ENCODE results near the gene TANGO6.

TANGO6 gene

GRCh38 chr16:68993456-68993855 is 150.1 kb downstream of the TANGO6 start:
- no peak for TF ChIP-seq ZNF274 (IDR thresholded peaks at IDR 0.05; ENCODE audit: low read depth, low read length)
- no peak for TF ChIP-seq YY1 (IDR thresholded peaks at IDR 0.05; ENCODE audit: insufficient read depth, insufficient read length)
- TF ChIP-seq SUZ12 (IDR thresholded peaks at IDR 0.05; ENCODE audit: extremely low read depth, insufficient read depth, insufficient read length) = no peak
- no peaks in the 10 kb centered on the region for H3K27me3 ChIP-seq (ENCODE audit: insufficient read depth, insufficient read length)
- no peak overlapping the region for H3K9ac ChIP-seq (ENCODE audit: insufficient read length, low read depth)
- DNase-seq (ENCODE audit: low read depth, low spot score) = no peak
- no peaks in the 10 kb centered on the region for H3K9me3 ChIP-seq (ENCODE audit: insufficient read depth, low read length)
- H3K4me1 ChIP-seq (ENCODE audit: insufficient read depth, insufficient read length) = peaks cover 2% of the 10 kb centered on the region
- no peak overlapping the region for H3K4me3 ChIP-seq (ENCODE audit: insufficient read length, low read depth)
- no peaks in the 10 kb centered on the region for H3K36me3 ChIP-seq (ENCODE audit: insufficient read depth, insufficient read length, low read length)

GRCh38 chr16:68993885-68994284 is 150.6 kb downstream of the TANGO6 start:
- peaks cover 1% of the 10 kb centered on the region for H3K4me1 ChIP-seq (ENCODE audit: insufficient read depth, insufficient read length)
- no peaks in the 10 kb centered on the region for H3K27me3 ChIP-seq (ENCODE audit: insufficient read depth, insufficient read length)
- H3K36me3 ChIP-seq (ENCODE audit: insufficient read depth, insufficient read length, low read length) = no peaks in the 10 kb centered on the region
- no peak overlapping the region for H3K9ac ChIP-seq (ENCODE audit: insufficient read length, low read depth)
- H3K4me3 ChIP-seq (ENCODE audit: insufficient read length, low read depth) = no peak overlapping the region
- DNase-seq (ENCODE audit: low read depth, low spot score) = no peak
- TF ChIP-seq ZNF274 (IDR thresholded peaks at IDR 0.05; ENCODE audit: low read depth, low read length) (no peak), YY1 (IDR thresholded peaks at IDR 0.05; ENCODE audit: insufficient read depth, insufficient read length) (no peak), SUZ12 (IDR thresholded peaks at IDR 0.05; ENCODE audit: extremely low read depth, insufficient read depth, insufficient read length) (no peak)
- no peaks in the 10 kb centered on the region for H3K9me3 ChIP-seq (ENCODE audit: insufficient read depth, low read length)

DNA sequence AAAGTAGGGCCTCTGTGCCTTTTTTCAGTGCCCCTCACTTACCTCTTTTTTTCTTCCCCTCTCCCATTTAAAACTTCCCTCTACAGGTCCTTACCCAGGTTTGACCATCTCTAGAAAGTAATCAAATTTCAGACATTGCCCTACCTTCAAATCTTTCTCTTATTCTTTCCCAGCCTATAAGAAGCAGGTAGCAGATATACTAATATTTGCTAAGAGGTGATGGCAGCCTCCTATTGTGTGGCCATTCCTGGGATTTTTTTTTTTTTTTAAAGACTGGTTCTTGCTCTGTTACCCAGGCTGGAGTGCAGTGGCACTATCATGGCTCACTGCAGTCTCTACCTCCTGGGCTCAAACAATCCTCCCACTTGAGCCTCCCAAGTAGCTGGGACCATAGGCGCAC is 151.0 kb downstream of the TANGO6 start:
- Histone ChIP-seq H3K9me3 (ENCODE audit: insufficient read depth, low read length) (no peaks in the 10 kb centered on the region), H3K36me3 (ENCODE audit: insufficient read depth, insufficient read length, low read length) (no peaks in the 10 kb centered on the region), H3K4me3 (ENCODE audit: insufficient read length, low read depth) (no peak overlapping the region), H3K4me1 (ENCODE audit: insufficient read depth, insufficient read length) (no peaks in the 10 kb centered on the region), H3K9ac (ENCODE audit: insufficient read length, low read depth) (no peak overlapping the region), H3K27me3 (ENCODE audit: insufficient read depth, insufficient read length) (no peaks in the 10 kb centered on the region)
- DNase-seq (ENCODE audit: low read depth, low spot score) = no peak
- TF ChIP-seq YY1 (IDR thresholded peaks at IDR 0.05; ENCODE audit: insufficient read depth, insufficient read length) (no peak), ZNF274 (IDR thresholded peaks at IDR 0.05; ENCODE audit: low read depth, low read length) (no peak), SUZ12 (IDR thresholded peaks at IDR 0.05; ENCODE audit: extremely low read depth, insufficient read depth, insufficient read length) (no peak)

DNA sequence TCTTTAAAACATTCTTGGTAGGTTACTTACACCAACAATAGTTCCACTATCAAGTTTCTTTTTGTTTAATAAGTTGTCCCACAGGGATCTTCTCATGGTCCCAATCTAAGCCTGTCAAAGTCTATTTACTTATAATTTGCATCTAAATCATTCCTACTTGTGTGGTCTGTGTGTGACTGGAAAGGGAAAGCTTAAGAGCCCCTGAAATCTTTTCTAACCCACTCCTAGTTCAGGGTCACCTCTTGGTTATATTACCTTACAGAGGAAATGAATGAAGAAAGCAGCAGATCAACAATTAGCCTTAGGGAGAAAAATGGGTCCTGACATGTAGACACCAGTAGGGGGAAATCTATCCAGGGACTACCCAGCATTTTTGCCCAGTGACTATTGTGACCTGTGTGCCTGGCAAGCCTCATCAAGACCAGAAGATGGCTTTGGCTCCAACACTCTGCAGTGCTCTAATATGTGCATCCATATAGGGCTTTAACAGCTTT is 151.7 kb downstream of the TANGO6 start:
- H3K4me1 ChIP-seq (ENCODE audit: insufficient read depth, insufficient read length) = no peaks in the 10 kb centered on the region
- no peak overlapping the region for H3K4me3 ChIP-seq (ENCODE audit: insufficient read length, low read depth)
- peak; percentile 64 for DNase-seq (ENCODE audit: low read depth, low spot score)
- no peaks in the 10 kb centered on the region for H3K9me3 ChIP-seq (ENCODE audit: insufficient read depth, low read length)
- H3K27me3 ChIP-seq (ENCODE audit: insufficient read depth, insufficient read length) = no peaks in the 10 kb centered on the region
- H3K36me3 ChIP-seq (ENCODE audit: insufficient read depth, insufficient read length, low read length) = no peaks in the 10 kb centered on the region
- TF ChIP-seq ZNF274 (IDR thresholded peaks at IDR 0.05; ENCODE audit: low read depth, low read length) (no peak), SUZ12 (IDR thresholded peaks at IDR 0.05; ENCODE audit: extremely low read depth, insufficient read depth, insufficient read length) (no peak), YY1 (IDR thresholded peaks at IDR 0.05; ENCODE audit: insufficient read depth, insufficient read length) (no peak)
- no peak overlapping the region for H3K9ac ChIP-seq (ENCODE audit: insufficient read length, low read depth)

GRCh38 chr16:68997564-68997963 is 154.2 kb downstream of the TANGO6 start:
- H3K36me3 ChIP-seq (ENCODE audit: insufficient read depth, insufficient read length, low read length) = no peaks in the 10 kb centered on the region
- TF ChIP-seq SUZ12 (IDR thresholded peaks at IDR 0.05; ENCODE audit: extremely low read depth, insufficient read depth, insufficient read length) (no peak), ZNF274 (IDR thresholded peaks at IDR 0.05; ENCODE audit: low read depth, low read length) (no peak), YY1 (IDR thresholded peaks at IDR 0.05; ENCODE audit: insufficient read depth, insufficient read length) (no peak)
- no peak overlapping the region for H3K4me3 ChIP-seq (ENCODE audit: insufficient read length, low read depth)
- no peaks in the 10 kb centered on the region for H3K27me3 ChIP-seq (ENCODE audit: insufficient read depth, insufficient read length)
- DNase-seq (ENCODE audit: low read depth, low spot score) = no peak
- no peaks in the 10 kb centered on the region for H3K4me1 ChIP-seq (ENCODE audit: insufficient read depth, insufficient read length)
- no peak overlapping the region for H3K9ac ChIP-seq (ENCODE audit: insufficient read length, low read depth)
- H3K9me3 ChIP-seq (ENCODE audit: insufficient read depth, low read length) = peaks cover 21% of the 10 kb centered on the region

- no peaks in the 10 kb centered on the region for H3K4me1 ChIP-seq (ENCODE audit: insufficient read depth, insufficient read length)
- H3K9ac ChIP-seq (ENCODE audit: insufficient read length, low read depth) = no peak overlapping the region
- H3K4me3 ChIP-seq (ENCODE audit: insufficient read length, low read depth) = no peak overlapping the region
- peaks cover 36% of the 10 kb centered on the region for H3K9me3 ChIP-seq (ENCODE audit: insufficient read depth, low read length)
- H3K27me3 ChIP-seq (ENCODE audit: insufficient read depth, insufficient read length) = no peaks in the 10 kb centered on the region
- no peak for TF ChIP-seq ZNF274 (IDR thresholded peaks at IDR 0.05; ENCODE audit: low read depth, low read length)
- TF ChIP-seq YY1 (IDR thresholded peaks at IDR 0.05; ENCODE audit: insufficient read depth, insufficient read length) = no peak
- no peak for TF ChIP-seq SUZ12 (IDR thresholded peaks at IDR 0.05; ENCODE audit: extremely low read depth, insufficient read depth, insufficient read length)
- H3K36me3 ChIP-seq (ENCODE audit: insufficient read depth, insufficient read length, low read length) = no peaks in the 10 kb centered on the region
- DNase-seq (ENCODE audit: low read depth, low spot score) = no peak
Measured at GRCh38 chr16:68999114-68999513, 155.8 kb downstream of the TANGO6 start.

DNA sequence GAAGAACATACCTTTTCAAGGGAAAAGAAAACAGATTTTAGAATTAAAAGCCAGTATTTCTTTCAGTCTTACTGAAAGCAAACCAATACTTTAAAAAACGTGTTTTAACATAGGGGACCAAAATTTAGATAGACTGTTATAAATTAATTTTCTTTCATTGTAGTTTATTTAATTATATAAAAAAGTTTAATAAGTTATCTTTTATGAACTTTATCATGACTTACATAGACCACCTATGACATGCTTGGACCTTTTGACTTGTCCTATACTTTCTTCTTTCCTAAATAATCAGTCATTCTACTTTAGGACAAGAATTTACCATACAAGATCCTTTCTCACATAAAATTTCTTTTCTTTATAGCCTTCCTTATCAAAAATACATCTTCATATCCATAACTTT is 160.2 kb downstream of the TANGO6 start:
- Histone ChIP-seq H3K4me1 (ENCODE audit: insufficient read depth, insufficient read length) (no peaks in the 10 kb centered on the region), H3K36me3 (ENCODE audit: insufficient read depth, insufficient read length, low read length) (no peaks in the 10 kb centered on the region), H3K27me3 (ENCODE audit: insufficient read depth, insufficient read length) (no peaks in the 10 kb centered on the region), H3K9me3 (ENCODE audit: insufficient read depth, low read length) (peaks cover 49% of the 10 kb centered on the region), H3K9ac (ENCODE audit: insufficient read length, low read depth) (no peak overlapping the region), H3K4me3 (ENCODE audit: insufficient read length, low read depth) (no peak overlapping the region)
- TF ChIP-seq SUZ12 (IDR thresholded peaks at IDR 0.05; ENCODE audit: extremely low read depth, insufficient read depth, insufficient read length) (no peak), ZNF274 (IDR thresholded peaks at IDR 0.05; ENCODE audit: low read depth, low read length) (no peak), YY1 (IDR thresholded peaks at IDR 0.05; ENCODE audit: insufficient read depth, insufficient read length) (no peak)
- no peak for DNase-seq (ENCODE audit: low read depth, low spot score)

Measured in NT2/D1 (cell line).